ENCODE measurements around the gene DPYSL3.

DPYSL3 gene

GRCh38 chr5:147515269-147515668 is 5.4 kb upstream of the DPYSL3 start:
- DNase-seq (ENCODE audit: low read depth, low spot score) = no peak

- no peak for DNase-seq (ENCODE audit: low read depth, low spot score)
Measured at GRCh38 chr5:147512659-147513379, 3.0 kb upstream of the DPYSL3 start.

GRCh38 chr5:147510885-147511284 is 1.0 kb upstream of the DPYSL3 start:
- no peak for DNase-seq (ENCODE audit: low read depth, low spot score)

- no peak for DNase-seq (ENCODE audit: low read depth, low spot score)
Measured at GRCh38 chr5:147509041-147509709, 693 bp downstream of the DPYSL3 start.

- no peak for DNase-seq (ENCODE audit: low read depth, low spot score)
Measured at GRCh38 chr5:147508711-147509040, 1.2 kb downstream of the DPYSL3 start.

- no peak for DNase-seq (ENCODE audit: low read depth, low spot score)
Measured at GRCh38 chr5:147507480-147508126, 2.3 kb downstream of the DPYSL3 start.

- no peak for DNase-seq (ENCODE audit: low read depth, low spot score)
Measured at GRCh38 chr5:147504535-147504934, 5.3 kb downstream of the DPYSL3 start.

GRCh38 chr5:147504011-147504410 is 5.9 kb downstream of the DPYSL3 start:
- no peak for DNase-seq (ENCODE audit: low read depth, low spot score)

- DNase-seq (ENCODE audit: low read depth, low spot score) = no peak
Measured at GRCh38 chr5:147490989-147491388, 18.9 kb downstream of the DPYSL3 start.

GRCh38 chr5:147487031-147487750 is 22.7 kb downstream of the DPYSL3 start:
- DNase-seq (ENCODE audit: low read depth, low spot score) = no peak

GRCh38 chr5:147485814-147486213 is 24.1 kb downstream of the DPYSL3 start:
- no peak for DNase-seq (ENCODE audit: low read depth, low spot score)

- DNase-seq (ENCODE audit: low read depth, low spot score) = no peak
Measured at GRCh38 chr5:147485046-147485445, 24.8 kb downstream of the DPYSL3 start.

GRCh38 chr5:147484708-147485020 is 25.2 kb downstream of the DPYSL3 start:
- DNase-seq (ENCODE audit: low read depth, low spot score) = no peak

- DNase-seq (ENCODE audit: low read depth, low spot score) = no peak
Measured at GRCh38 chr5:147483961-147484707, 25.7 kb downstream of the DPYSL3 start.

- DNase-seq (ENCODE audit: low read depth, low spot score) = no peak
Measured at GRCh38 chr5:147483188-147483790, 26.6 kb downstream of the DPYSL3 start.

GRCh38 chr5:147482706-147483180 is 27.1 kb downstream of the DPYSL3 start:
- no peak for DNase-seq (ENCODE audit: low read depth, low spot score)

- no peak for DNase-seq (ENCODE audit: low read depth, low spot score)
Measured at GRCh38 chr5:147481874-147482705, 27.8 kb downstream of the DPYSL3 start.

- no peak for DNase-seq (ENCODE audit: low read depth, low spot score)
Measured at GRCh38 chr5:147481376-147481775, 28.5 kb downstream of the DPYSL3 start.

GRCh38 chr5:147479949-147480348 is 29.9 kb downstream of the DPYSL3 start:
- no peak for DNase-seq (ENCODE audit: low read depth, low spot score)

GRCh38 chr5:147479444-147479843 is 30.4 kb downstream of the DPYSL3 start:
- no peak for DNase-seq (ENCODE audit: low read depth, low spot score)
